ENCODE results near the gene KIAA0232. TPM values are rescaled to one million over a fixed set of nuclear protein-coding genes. Genes with fewer than 3 reads are reported as not detected.

The KIAA0232 gene
- polyA plus RNA-seq, 4 donors: 6.7 to 21.5 (median 8.6) TPM

GRCh38 chr4:6742989-6743388 is 39.5 kb upstream of the KIAA0232 start:
- 73 to 79% (median 76%) methylated on average over 11 of the region's 11 CpGs for WGBS, 3 donors
- H3K4me3 ChIP-seq (ENCODE audit: low read depth in 1 of 3, low read length in 3 of 3): no peak overlapping the region
- DNase-seq: no peak

GRCh38 chr4:6746721-6747293 is 35.7 kb upstream of the KIAA0232 start:
- DNase-seq (peak; percentile 21 to 47), FAIRE-seq (no peak)
- peaks cover 6 to 45% (median 7%) of the 10 kb centered on the region in 3 donors for H3K4me1 ChIP-seq (ENCODE audit: control insufficient read depth in 3 of 3, insufficient read depth in 2 of 3, low read depth in 1 of 3, low read length in 2 of 3)
- peak overlapping the region; percentile 71 to 93 (median 73) for H3K27ac ChIP-seq (ENCODE audit: low read depth in 1 of 3, low read length in 2 of 3)
- no peaks in the 10 kb centered on the region for H3K27me3 ChIP-seq (ENCODE audit: control insufficient read depth in 3 of 3, insufficient read depth in 3 of 3, low read length in 3 of 3)
- H3K4me3 ChIP-seq (ENCODE audit: low read depth in 1 of 3, low read length in 3 of 3): no peak overlapping the region
- no peaks in the 10 kb centered on the region for H3K9me3 ChIP-seq (ENCODE audit: control insufficient read depth in 2 of 2, insufficient read depth in 1 of 2, low read depth in 1 of 2, low read length in 1 of 2)
- H3K36me3 ChIP-seq (ENCODE audit: control insufficient read depth in 3 of 3, insufficient read depth in 2 of 3, low read depth in 1 of 3, low read length in 3 of 3): no peaks in the 10 kb centered on the region
- WGBS, 3 donors: 7 to 61% (median 54%) methylated on average over 14 to 20 of the region's 20 CpGs

More at GRCh38 chr4:6742989-6743388, 39.5 kb upstream of the KIAA0232 start:
- Histone ChIP-seq H3K4me1 (ENCODE audit: control insufficient read depth in 3 of 3, insufficient read depth in 2 of 3, low read depth in 1 of 3, low read length in 2 of 3) (peaks cover 2 to 14% (median 2%) of the 10 kb centered on the region in 3 donors), H3K27ac (ENCODE audit: low read depth in 1 of 3, low read length in 2 of 3) (no peak overlapping the region), H3K36me3 (ENCODE audit: control insufficient read depth in 3 of 3, insufficient read depth in 2 of 3, low read depth in 1 of 3, low read length in 3 of 3) (no peaks in the 10 kb centered on the region), H3K9me3 (ENCODE audit: control insufficient read depth in 2 of 2, insufficient read depth in 1 of 2, low read depth in 1 of 2, low read length in 1 of 2) (no peaks in the 10 kb centered on the region), H3K27me3 (ENCODE audit: control insufficient read depth in 3 of 3, insufficient read depth in 3 of 3, low read length in 3 of 3) (no peaks in the 10 kb centered on the region)
- FAIRE-seq: no peak

GRCh38 chr4:6747294-6748051 is 35.1 kb upstream of the KIAA0232 start:
- peaks cover 6 to 46% (median 7%) of the 10 kb centered on the region in 3 donors for H3K4me1 ChIP-seq (ENCODE audit: control insufficient read depth in 3 of 3, insufficient read depth in 2 of 3, low read depth in 1 of 3, low read length in 2 of 3)
- no peaks in the 10 kb centered on the region for H3K36me3 ChIP-seq (ENCODE audit: control insufficient read depth in 3 of 3, insufficient read depth in 2 of 3, low read depth in 1 of 3, low read length in 3 of 3)
- WGBS, 3 donors: 25 to 50% (median 42%) methylated on average over 10 to 11 of the region's 11 CpGs
- no peak overlapping the region for H3K4me3 ChIP-seq (ENCODE audit: low read depth in 1 of 3, low read length in 3 of 3)
- H3K27ac ChIP-seq (ENCODE audit: low read depth in 1 of 3, low read length in 2 of 3): peak overlapping the region; percentile 71 to 93 (median 73)
- no peaks in the 10 kb centered on the region for H3K27me3 ChIP-seq (ENCODE audit: control insufficient read depth in 3 of 3, insufficient read depth in 3 of 3, low read length in 3 of 3)
- DNase-seq: peak; percentile 82 to 94
- no peaks in the 10 kb centered on the region for H3K9me3 ChIP-seq (ENCODE audit: control insufficient read depth in 2 of 2, insufficient read depth in 1 of 2, low read depth in 1 of 2, low read length in 1 of 2)
- FAIRE-seq: no peak

- H3K36me3 ChIP-seq (ENCODE audit: control insufficient read depth in 3 of 3, insufficient read depth in 2 of 3, low read depth in 1 of 3, low read length in 3 of 3): no peaks in the 10 kb centered on the region
- H3K27me3 ChIP-seq (ENCODE audit: control insufficient read depth in 3 of 3, insufficient read depth in 3 of 3, low read length in 3 of 3): no peaks in the 10 kb centered on the region
- whole genome bisulfite sequencing, 3 donors: 65 to 83% (median 77%) methylated on average over 9 of the region's 9 CpGs
- no peak for FAIRE-seq
- no peak for DNase-seq
- H3K9me3 ChIP-seq (ENCODE audit: control insufficient read depth in 2 of 2, insufficient read depth in 1 of 2, low read depth in 1 of 2, low read length in 1 of 2): no peaks in the 10 kb centered on the region
- peaks cover 6 to 48% (median 7%) of the 10 kb centered on the region in 3 donors for H3K4me1 ChIP-seq (ENCODE audit: control insufficient read depth in 3 of 3, insufficient read depth in 2 of 3, low read depth in 1 of 3, low read length in 2 of 3)
- H3K27ac ChIP-seq (ENCODE audit: low read depth in 1 of 3, low read length in 2 of 3): peak overlapping the region; percentile 9 to 93 (median 71)
- no peak overlapping the region for H3K4me3 ChIP-seq (ENCODE audit: low read depth in 1 of 3, low read length in 3 of 3)
Observed at GRCh38 chr4:6748286-6748685, 34.2 kb upstream of the KIAA0232 start.

- Histone ChIP-seq H3K36me3 (ENCODE audit: control insufficient read depth in 3 of 3, insufficient read depth in 2 of 3, low read depth in 1 of 3, low read length in 3 of 3) (no peaks in the 10 kb centered on the region), H3K27me3 (ENCODE audit: control insufficient read depth in 3 of 3, insufficient read depth in 3 of 3, low read length in 3 of 3) (no peaks in the 10 kb centered on the region), H3K27ac (ENCODE audit: low read depth in 1 of 3, low read length in 2 of 3) (peak overlapping the region; percentile 82 to 94 (median 86)), H3K9me3 (ENCODE audit: control insufficient read depth in 2 of 2, insufficient read depth in 1 of 2, low read depth in 1 of 2, low read length in 1 of 2) (no peaks in the 10 kb centered on the region), H3K4me1 (ENCODE audit: control insufficient read depth in 3 of 3, insufficient read depth in 2 of 3, low read depth in 1 of 3, low read length in 2 of 3) (peaks cover 6 to 48% (median 7%) of the 10 kb centered on the region in 3 donors), H3K4me3 (ENCODE audit: low read depth in 1 of 3, low read length in 3 of 3) (no peak overlapping the region)
- FAIRE-seq (no peak), DNase-seq (peak; percentile 93 to 99)
- WGBS, 3 donors: 18 to 39% (median 24%) methylated on average over 21 to 25 of the region's 25 CpGs
Observed at GRCh38 chr4:6749340-6750171, 33.0 kb upstream of the KIAA0232 start.

DNA sequence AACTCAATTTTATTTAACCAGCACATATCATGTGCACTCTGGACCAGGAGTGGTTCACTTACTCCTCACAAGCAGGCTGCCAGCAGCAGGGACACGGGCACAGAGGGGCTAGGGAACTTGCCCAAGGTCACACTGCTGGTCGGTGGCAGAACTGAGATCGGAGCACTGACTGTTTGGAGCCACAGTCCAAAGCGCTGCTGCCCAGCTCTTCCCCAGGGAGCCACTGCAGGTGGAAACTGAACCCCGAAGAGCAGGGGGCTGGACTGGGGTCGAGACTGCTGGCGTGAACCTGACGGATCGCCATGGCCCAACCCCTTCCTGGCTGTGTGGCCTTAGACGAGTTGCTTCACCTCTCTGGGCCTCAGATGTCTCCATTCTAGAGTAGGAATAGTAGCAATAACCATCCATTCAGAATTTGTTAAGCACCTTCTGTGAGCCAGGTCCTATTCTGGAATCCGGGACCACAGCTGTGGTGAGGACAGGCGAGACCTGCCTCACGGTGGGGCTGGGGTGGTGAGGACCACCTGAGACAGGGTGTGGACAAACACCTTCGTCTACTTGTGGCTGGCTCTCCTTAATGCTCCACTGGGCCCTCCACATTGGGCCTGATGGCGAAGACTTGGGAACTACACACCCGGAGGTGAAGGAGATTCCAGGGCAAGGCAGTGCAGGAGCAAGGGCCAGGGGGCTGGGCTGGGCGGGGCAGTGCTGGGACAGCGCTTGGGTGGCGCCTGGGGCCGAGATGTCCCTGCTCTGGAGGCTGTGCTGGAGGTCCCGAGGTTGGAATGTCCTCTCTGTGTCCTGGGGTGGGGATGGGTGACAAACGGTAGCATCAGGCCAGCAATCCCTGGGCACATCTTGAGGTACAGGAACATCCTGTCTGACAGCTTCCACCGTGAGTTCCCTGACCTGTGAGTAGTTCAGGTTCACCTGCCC is 32.0 kb upstream of the KIAA0232 start:
- peak overlapping the region; percentile 82 to 94 (median 86) for H3K27ac ChIP-seq (ENCODE audit: low read depth in 1 of 3, low read length in 2 of 3)
- peaks cover 6 to 48% (median 7%) of the 10 kb centered on the region in 3 donors for H3K4me1 ChIP-seq (ENCODE audit: control insufficient read depth in 3 of 3, insufficient read depth in 2 of 3, low read depth in 1 of 3, low read length in 2 of 3)
- no peaks in the 10 kb centered on the region for H3K36me3 ChIP-seq (ENCODE audit: control insufficient read depth in 3 of 3, insufficient read depth in 2 of 3, low read depth in 1 of 3, low read length in 3 of 3)
- H3K4me3 ChIP-seq (ENCODE audit: low read depth in 1 of 3, low read length in 3 of 3): no peak overlapping the region
- no peaks in the 10 kb centered on the region for H3K9me3 ChIP-seq (ENCODE audit: control insufficient read depth in 2 of 2, insufficient read depth in 1 of 2, low read depth in 1 of 2, low read length in 1 of 2)
- DNase-seq (peak; percentile 54 to 86), FAIRE-seq (no peak)
- WGBS, 3 donors: 45 to 70% (median 52%) methylated on average over 20 to 23 of the region's 23 CpGs
- H3K27me3 ChIP-seq (ENCODE audit: control insufficient read depth in 3 of 3, insufficient read depth in 3 of 3, low read length in 3 of 3): no peaks in the 10 kb centered on the region

GRCh38 chr4:6751611-6752485 is 30.7 kb upstream of the KIAA0232 start:
- Histone ChIP-seq H3K9me3 (ENCODE audit: control insufficient read depth in 2 of 2, insufficient read depth in 1 of 2, low read depth in 1 of 2, low read length in 1 of 2) (no peaks in the 10 kb centered on the region), H3K27ac (ENCODE audit: low read depth in 1 of 3, low read length in 2 of 3) (peak overlapping the region in 2 of 3 donors; percentile 40 to 71), H3K4me1 (ENCODE audit: control insufficient read depth in 3 of 3, insufficient read depth in 2 of 3, low read depth in 1 of 3, low read length in 2 of 3) (peaks cover 6 to 45% (median 7%) of the 10 kb centered on the region in 3 donors), H3K27me3 (ENCODE audit: control insufficient read depth in 3 of 3, insufficient read depth in 3 of 3, low read length in 3 of 3) (no peaks in the 10 kb centered on the region), H3K4me3 (ENCODE audit: low read depth in 1 of 3, low read length in 3 of 3) (no peak overlapping the region), H3K36me3 (ENCODE audit: control insufficient read depth in 3 of 3, insufficient read depth in 2 of 3, low read depth in 1 of 3, low read length in 3 of 3) (no peaks in the 10 kb centered on the region)
- DNase-seq (peak in 1 of 2 donors; percentile 29), FAIRE-seq (no peak)
- 60 to 70% (median 64%) methylated on average over 18 of the region's 18 CpGs for WGBS, 3 donors

All from small intestine (tissue), 7 donors.